ENCODE measurements around the gene SPHK2.

DNA sequence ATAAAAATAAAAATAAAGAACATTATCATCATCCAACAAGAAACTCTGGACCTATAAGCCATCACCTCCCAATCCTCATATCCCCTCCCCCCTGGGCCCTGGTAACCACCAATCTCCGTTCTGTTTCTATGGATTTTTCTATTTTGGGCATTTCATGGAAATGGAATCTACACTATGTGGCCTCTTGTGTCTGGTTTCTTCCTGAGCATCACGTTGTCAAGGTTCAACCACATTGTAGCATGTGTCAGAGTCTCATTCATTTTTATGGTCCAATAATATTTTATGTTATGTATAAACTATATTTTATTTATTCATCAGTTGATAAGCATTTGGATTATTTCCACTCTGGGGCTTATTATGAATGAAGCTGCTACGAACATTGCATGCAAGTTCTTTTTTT is 40.4 kb upstream of the SPHK2 start:
- TF ChIP-seq POLR2A (IDR thresholded peaks at IDR 0.05; ENCODE audit: low read depth, low read length) (no peak), POLR2AphosphoS5 (IDR thresholded peaks at IDR 0.05; ENCODE audit: low read depth, low read length) (no peak), TAF1 (IDR thresholded peaks at IDR 0.05; ENCODE audit: low read depth, low read length) (no peak), POU2F2 (IDR thresholded peaks at IDR 0.05; ENCODE audit: low read depth, low read length) (no peak), PAX5 (IDR thresholded peaks at IDR 0.05; ENCODE audit: insufficient read depth, low read length, severe bottlenecking) (no peak), SPI1 (IDR thresholded peaks at IDR 0.05; ENCODE audit: low read depth, low read length) (no peak)
